Ishikawa (cell line): ENCODE results near the gene SMIM23.

Source experiments
- CEBPB ChIP-seq: IDR thresholded peaks from 2 replicates; pipeline ENCODE4 v1.6.1; 2012
- CREB1 ChIP-seq: IDR thresholded peaks from 2 replicates; pipeline ENCODE4 v1.6.1; 2012; ENCODE audit warnings: low read depth
- EGR1 ChIP-seq: IDR thresholded peaks from 2 replicates; pipeline ENCODE4 v1.6.1; 2012
- EP300 ChIP-seq: IDR thresholded peaks from 2 replicates; pipeline ENCODE4 v1.6.1; 2012; ENCODE audit warnings: borderline replicate concordance
- FOXM1 ChIP-seq: IDR thresholded peaks from 2 replicates; pipeline ENCODE4 v1.6.1; 2012; ENCODE audit warnings: low read depth, borderline replicate concordance
- MAX ChIP-seq: IDR thresholded peaks from 2 replicates; pipeline ENCODE4 v1.6.1; 2012
- NFIC ChIP-seq: IDR thresholded peaks from 2 replicates; pipeline ENCODE4 v1.6.1; 2012
- RAD21 ChIP-seq: IDR thresholded peaks from 2 replicates; pipeline ENCODE4 v1.6.1; 2012; ENCODE audit warnings: low read depth
- REST ChIP-seq: IDR thresholded peaks from 2 replicates; pipeline ENCODE4 v1.6.1; 2012; ENCODE audit warnings: low read depth, mild to moderate bottlenecking
- TAF1 ChIP-seq: IDR thresholded peaks from 2 replicates; pipeline ENCODE4 v1.6.1; 2012; ENCODE audit warnings: low read depth, mild to moderate bottlenecking
- TCF12 ChIP-seq: IDR thresholded peaks from 2 replicates; pipeline ENCODE4 v1.6.1; 2012; ENCODE audit warnings: low read depth
- TEAD4 ChIP-seq: IDR thresholded peaks from 2 replicates; pipeline ENCODE4 v1.6.1; 2012
- USF1 ChIP-seq: IDR thresholded peaks from 2 replicates; pipeline ENCODE4 v1.6.1; 2012
- YY1 ChIP-seq: IDR thresholded peaks from 2 replicates; pipeline ENCODE4 v1.6.1; 2012; ENCODE audit warnings: low read depth
- ZBTB7A ChIP-seq: IDR thresholded peaks from 2 replicates; pipeline ENCODE4 v1.6.1; 2012; ENCODE audit warnings: low read depth

The SMIM23 gene

GRCh38 chr5:171801839-171802238, 16.2 kb downstream of the SMIM23 start:
- TF ChIP-seq FOXM1 (no peak), YY1 (no peak), RAD21 (no peak), TCF12 (no peak), EP300 (no peak), REST (no peak), CEBPB (no peak), TAF1 (no peak), MAX (no peak), ZBTB7A (no peak), CREB1 (no peak), USF1 (no peak), EGR1 (no peak), NFIC (no peak), TEAD4 (no peak)

- TF ChIP-seq ZBTB7A (no peak), MAX (no peak), REST (no peak), FOXM1 (no peak), TCF12 (no peak), RAD21 (no peak), TEAD4 (no peak), NFIC (no peak), CREB1 (no peak), TAF1 (no peak), YY1 (no peak), CEBPB (no peak), USF1 (no peak), EGR1 (no peak), EP300 (no peak)
These were observed 20.1 kb downstream of the SMIM23 start for GRCh38 chr5:171805746-171806145.

- no peak for TF ChIP-seq TAF1
These were observed 21.5 kb downstream of the SMIM23 start for GRCh38 chr5:171806976-171807747.

- TF ChIP-seq FOXM1: no peak
- no peak for TF ChIP-seq ZBTB7A
- TF ChIP-seq EP300: no peak
- TF ChIP-seq NFIC: no peak
These were observed 22.8 kb downstream of the SMIM23 start for GRCh38 chr5:171808453-171808852.

GRCh38 chr5:171808951-171809350, 23.3 kb downstream of the SMIM23 start:
- TF ChIP-seq ZBTB7A (no peak), CREB1 (no peak), FOXM1 (no peak), TCF12 (no peak), MAX (no peak), USF1 (no peak), TEAD4 (no peak), EP300 (no peak), CEBPB (no peak)

- TF ChIP-seq MAX (no peak), REST (no peak), TAF1 (no peak)
These were observed 24.6 kb downstream of the SMIM23 start for GRCh38 chr5:171810227-171810626.
